CD4-positive, alpha-beta T cell treated with Interleukin-2 at 100 ng/mL for 4 hours (primary cell): ENCODE results near the gene PRR19.
"Not testable (repeated sequence)": the region's sequence is repeated elsewhere in the genome, so short reads cannot be mapped to it uniquely, and the experiment has no call there.

Experiments used
- DNase-seq: peaks from one replicate; pipeline ENCODE4 v3.0.0-alpha.2; 2020; ENCODE audit warnings: low spot score

The PRR19 gene

DNA sequence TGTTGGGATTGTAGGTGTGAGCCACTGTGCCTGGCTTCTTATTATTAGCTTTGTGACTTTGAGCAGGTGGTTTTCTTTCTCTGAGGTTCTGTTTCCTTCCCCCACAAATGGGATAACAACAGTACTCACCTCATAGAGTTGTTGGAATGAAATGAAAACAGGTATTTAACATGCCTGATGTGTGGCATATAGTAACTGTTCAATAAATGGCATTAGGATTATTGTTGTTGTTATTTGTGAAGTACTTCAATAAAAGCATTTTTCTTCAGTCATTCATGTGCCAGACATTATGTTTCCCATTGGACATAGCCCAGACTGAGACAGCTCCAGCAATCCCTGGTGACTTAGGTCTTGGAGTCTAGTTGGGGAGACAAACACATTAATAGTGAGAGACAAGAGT is 25.0 kb downstream of the PRR19 start:
- DNase-seq: no peak

DNA sequence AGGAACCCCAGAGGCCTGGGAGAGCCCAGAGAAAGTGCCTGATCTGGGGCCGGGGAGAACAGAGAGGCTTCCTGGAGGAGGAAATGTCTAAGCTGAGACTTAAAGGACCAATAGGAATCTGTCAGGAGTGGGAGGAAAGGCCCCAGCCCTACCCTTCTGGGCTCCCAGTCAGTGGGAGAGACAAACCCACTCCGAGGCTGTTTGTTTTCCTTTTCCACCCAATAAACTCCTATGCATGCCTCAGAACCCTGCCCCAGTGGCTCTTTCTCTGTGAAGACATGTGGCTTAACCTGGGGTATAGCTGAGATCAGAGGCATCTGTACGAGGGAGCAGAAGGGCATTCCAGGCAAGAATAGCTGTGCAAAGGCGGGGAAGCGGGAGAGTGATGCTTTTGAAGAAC is 25.4 kb downstream of the PRR19 start:
- no peak for DNase-seq

DNA sequence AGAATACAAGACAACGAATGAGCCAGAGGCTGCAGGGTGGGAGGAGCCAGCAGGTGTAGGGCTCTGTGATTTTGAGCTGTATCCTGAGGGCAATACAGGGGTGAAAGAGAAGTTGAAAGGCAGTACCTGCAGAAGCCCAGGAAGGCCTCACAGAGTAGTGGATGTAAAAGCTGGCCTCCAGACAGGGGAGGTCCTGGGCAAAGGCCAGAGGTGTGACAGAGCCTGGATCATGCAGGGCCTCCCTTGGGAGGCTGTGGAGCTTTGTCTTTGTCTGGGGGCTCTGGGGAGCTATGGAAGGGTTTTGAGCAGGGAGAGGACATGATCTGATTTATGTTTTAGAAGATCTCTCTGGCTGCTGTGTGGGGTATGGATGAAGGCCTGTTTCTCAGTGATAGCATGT is 26.2 kb downstream of the PRR19 start:
- DNase-seq: no peak

DNA sequence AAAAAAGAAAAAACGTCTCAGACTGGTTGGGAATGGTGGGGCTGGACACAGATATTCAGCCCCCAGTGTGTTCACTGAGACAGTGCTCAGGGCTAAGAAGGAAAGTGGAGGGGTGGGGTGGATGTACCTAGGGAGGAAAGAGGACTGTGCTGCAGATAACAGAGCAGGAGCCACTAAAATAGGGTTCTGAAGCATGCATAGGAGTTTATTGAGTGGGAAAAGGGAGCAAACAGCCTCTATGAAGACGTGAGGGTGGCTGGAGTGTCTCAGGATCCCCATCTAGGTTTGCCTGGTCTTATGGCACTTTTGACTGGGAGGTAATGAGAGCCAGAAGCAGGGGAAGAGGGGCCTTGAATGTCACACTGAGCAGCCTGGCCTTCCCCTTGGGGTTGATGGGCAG is 26.9 kb downstream of the PRR19 start:
- DNase-seq: no peak

DNA sequence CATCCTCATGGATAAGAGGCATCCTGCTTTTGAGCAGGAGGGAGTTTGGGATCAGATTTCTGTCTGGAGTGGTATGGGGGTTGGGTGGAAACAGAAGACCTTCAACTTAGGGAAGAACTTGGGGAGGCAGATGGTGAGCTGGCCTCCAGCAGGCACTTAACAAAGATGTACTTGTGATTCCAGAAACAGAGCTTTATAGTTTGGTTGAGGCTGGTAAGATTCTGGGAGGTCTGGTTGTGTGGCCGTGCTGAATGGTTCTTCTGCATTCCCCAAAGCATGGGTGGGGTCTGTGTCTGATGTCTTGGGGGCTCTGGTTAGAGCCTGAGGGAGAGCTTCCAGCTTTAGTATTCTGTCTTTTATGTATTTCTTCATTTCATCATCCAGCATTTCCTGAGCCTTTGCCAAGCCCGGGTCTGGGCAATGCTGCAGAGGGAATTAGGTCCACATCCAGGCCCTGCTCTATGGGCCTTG is 28.3 kb downstream of the PRR19 start:
- no peak for DNase-seq

DNA sequence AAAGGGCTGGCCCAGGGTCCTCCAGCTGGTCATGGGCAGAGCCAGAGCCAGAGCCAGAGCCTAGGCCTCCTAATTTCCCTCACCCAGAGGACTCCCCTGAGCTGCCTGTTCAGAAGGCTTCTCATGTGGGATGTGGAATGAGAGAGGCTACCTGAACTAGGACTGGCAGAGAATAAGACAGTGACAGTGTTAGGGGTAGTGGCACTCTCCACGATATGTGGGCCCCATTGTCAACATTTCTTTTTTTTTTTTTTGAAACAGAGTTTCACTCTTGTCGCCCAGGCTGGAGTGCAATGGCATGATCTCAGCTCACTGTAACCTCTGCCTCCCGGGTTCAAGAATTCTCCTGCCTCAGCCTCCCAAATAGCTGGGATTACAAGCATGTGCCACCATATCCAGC is 29.4 kb downstream of the PRR19 start:
- not testable (repeated sequence) for DNase-seq

DNA sequence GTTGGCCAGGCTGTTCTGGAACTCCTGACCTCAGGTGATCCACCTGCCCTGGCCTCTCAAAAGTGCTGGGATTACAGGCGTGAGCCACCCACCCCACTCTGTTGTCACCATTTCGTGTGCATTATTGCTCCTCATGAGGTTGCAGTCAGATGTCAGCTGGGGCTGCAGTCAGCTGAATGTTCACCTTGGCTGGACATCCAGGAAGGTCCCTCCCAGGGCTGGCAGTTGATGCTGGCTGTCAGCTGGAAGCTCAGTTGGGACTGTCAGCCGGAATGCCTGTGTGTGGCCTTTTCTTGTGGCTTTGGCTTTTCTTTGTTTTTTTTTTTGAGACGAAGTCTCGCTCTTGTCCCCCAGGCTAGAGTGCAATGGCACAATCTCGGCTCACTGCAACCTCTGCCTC is 30.1 kb downstream of the PRR19 start:
- DNase-seq: no peak

DNA sequence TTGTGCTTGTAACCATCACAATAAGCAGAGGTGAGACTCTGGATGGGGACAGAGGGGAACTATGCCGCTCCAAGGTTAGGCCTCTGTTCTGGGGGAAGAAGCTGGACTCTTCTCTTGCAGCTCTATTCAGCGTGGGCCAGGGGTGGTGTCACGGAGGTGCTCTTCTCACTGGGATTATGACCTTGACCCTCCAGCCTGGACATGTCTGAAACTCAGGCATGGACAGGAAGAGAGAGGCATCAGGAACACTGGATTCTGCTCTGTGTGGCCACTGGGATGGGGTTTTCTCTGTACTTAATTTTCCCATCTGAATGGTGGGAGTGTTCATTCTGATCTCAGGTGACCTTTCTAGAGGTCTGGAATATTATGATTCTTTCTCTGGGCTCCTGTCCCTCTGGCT is 31.1 kb downstream of the PRR19 start:
- no peak for DNase-seq

DNA sequence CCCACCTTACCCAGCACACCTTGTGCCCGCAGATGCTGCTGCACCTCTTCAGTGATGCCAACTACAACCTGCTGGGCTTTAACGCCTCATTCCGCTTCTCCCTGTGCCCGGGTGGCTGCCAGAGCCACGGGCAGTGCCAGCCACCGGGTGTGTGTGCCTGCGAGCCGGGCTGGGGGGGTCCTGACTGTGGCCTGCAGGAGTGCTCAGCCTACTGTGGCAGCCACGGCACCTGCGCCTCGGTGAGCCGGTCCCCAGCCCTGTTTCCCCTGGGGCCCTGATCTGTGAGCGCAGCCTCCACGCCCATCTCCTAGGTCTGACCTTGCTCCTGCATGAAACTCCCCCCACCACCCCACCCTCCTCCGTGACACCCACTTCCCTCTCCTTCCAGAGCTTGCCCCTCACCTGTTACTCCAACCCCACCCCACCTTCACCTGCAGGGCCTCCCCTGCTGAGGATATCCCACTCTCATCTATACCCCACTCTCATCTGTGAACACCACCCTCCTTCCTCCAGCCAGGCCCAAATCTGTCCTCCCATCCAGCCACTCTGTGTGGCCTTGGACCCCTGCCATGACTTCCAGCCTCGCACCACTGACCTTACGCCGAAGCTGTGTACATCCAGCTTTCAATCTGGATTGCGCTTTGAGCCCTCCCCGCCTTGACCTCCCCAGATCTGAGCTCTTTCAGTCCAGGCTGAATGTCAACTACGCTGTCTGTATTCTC is 32.2 kb downstream of the PRR19 start:
- DNase-seq: no peak

DNA sequence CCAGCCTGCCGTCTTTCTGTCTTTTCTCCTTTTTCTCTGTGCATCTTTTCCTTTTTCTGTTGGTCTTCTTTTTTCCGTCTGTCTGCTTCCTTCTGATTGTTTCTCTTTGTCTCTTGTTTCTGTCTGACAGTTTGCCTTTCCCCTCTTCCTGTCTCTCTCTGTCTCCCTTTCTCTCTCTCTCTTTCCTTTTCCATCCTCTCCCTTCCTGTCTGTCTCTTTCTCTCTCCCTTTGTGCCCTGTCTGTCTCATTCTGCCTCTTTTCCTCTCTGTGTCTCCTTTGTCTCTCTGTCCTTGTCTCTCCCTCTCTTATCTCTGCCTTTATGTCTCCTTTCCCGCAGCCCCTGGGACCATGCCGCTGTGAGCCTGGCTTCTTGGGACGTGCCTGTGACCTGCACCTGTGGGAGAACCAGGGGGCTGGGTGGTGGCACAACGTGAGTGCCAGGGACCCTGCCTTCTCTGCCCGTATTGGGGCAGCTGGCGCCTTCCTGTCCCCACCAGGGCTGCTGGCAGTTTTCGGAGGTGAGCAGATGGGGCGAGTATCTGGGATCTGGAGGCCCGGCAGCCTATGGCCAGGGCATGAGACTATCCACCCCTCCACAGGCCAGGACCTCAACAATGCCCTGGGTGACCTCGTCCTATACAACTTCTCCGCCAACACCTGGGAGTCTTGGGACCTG is 32.9 kb downstream of the PRR19 start:
- DNase-seq: no peak

DNA sequence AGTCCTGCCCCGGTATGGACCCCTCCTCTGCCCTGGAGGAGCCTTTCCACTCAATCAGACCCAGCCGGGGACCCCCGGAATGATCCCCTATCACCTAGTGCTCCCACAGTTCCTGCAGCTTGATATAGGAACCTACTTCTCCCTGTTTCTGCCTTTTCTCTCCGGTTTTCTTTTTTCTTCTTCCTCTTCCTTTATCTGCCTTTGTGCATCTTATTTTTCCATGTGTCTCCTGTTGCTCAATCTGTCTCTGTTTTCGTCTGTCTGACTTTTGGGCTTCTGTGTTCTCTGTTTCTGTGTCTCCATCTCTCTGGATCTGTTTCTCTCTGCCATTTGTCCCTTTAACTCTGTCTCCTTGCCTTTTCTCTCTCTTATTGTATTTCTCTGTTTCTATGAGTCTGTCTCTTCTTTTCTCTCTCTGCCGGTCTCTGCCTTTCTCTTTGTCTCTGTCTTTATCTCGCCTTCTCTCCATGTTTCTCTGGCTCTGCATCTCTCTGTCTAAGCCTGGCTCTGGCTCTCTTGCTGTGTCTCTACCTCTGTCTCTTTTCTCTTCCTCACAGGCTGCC is 33.5 kb downstream of the PRR19 start:
- DNase-seq: no peak

DNA sequence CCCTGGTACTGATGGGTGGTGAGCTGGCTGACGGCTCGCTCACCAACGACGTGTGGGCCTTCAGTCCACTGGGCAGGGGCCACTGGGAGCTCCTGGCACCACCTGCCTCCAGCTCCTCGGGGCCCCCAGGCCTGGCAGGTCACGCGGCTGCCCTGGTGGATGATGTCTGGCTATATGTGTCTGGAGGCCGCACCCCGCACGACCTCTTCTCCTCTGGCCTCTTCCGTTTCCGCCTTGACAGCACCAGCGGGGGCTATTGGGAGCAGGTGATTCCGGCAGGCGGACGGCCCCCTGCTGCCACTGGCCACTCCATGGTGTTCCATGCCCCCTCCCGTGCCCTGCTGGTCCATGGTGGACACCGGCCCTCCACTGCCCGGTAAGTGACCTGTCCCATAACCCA is 34.0 kb downstream of the PRR19 start:
- no peak for DNase-seq

DNA sequence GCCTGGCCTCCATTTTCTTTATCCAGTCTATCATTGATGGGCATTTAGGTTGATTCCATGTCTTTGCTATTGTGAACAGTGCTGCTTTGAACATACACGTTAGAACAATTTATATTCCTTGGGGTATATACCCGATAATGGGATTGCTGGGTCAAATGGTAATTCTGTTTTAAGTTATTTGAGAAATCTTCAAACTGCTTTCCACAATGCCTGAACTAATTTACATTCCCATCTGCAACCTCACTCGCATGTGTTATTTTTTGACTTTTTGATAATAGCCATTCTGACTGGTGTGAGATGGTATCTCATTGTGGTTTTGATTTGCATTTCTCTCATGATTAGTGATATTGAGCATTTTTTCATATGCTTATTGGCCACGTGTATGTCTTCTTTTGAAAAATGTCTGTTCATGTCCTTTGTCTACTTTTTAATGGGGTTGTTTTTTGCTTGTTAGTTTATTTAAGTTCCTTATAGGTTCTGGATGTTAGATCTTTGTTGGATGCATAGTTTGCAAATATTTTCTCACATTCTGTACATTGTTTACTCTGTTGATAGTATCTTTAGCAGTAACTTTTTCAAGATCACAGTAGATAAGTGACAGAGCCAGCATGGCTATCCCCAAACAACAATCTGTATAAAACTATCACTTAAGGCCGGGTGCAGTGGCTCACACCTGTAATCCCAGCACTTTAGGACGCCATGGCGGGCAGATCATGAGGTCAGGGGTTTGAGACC is 37.4 kb downstream of the PRR19 start:
- DNase-seq: not testable (repeated sequence)

DNA sequence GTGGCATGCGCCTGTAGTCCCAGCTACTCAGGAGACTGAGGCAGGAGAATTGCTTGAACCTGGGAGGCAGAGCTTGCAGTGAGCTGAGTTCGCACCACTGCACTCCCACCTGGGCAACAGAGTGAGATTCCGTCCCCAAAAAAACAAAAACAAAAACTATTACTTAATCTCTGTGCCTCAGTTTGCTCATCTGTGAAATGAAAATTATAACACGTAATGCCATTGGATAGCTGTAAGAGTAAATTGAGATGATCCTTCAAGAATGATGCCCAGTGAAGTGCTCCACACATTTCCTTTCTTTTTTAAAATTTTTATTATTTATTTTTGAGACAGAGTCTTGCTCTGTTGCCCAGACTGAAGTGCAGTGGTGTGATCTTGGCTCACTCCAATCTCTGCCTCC is 38.0 kb downstream of the PRR19 start:
- DNase-seq: not testable (repeated sequence)

DNA sequence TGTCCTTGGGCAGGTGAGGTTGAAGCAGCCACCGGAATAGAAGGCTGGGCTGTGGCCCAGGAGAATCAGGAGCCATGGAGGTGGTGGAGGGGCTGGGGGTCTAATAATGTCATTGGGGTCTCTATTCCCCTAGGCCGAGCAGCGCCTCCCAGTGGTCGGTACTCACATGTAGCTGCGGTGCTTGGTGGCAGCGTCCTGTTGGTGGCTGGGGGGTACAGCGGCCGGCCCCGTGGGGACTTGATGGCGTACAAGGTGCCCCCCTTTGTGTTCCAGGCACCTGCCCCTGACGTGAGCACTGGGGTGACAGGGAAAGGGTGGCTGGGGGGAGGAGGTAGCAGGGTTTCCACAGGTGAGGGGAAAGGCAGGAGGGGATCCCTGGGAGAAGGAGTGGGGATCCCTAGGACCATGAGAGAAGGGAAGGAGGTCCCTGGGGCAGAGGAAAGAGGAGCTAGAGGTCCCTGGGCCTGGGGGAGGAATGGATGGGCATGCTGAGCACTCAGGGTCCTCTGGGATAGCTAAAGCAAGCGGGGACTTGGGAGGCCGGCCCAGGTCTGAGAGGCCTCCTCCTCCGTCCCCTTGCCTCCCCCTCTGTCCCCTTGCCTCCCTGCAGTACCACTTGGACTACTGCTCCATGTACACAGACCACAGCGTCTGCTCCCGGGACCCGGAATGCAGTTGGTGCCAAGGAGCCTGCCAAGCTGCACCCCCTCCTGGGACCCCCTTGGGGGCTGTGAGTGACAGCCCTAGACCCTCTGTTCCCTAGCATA is 41.6 kb downstream of the PRR19 start:
- no peak for DNase-seq

DNA sequence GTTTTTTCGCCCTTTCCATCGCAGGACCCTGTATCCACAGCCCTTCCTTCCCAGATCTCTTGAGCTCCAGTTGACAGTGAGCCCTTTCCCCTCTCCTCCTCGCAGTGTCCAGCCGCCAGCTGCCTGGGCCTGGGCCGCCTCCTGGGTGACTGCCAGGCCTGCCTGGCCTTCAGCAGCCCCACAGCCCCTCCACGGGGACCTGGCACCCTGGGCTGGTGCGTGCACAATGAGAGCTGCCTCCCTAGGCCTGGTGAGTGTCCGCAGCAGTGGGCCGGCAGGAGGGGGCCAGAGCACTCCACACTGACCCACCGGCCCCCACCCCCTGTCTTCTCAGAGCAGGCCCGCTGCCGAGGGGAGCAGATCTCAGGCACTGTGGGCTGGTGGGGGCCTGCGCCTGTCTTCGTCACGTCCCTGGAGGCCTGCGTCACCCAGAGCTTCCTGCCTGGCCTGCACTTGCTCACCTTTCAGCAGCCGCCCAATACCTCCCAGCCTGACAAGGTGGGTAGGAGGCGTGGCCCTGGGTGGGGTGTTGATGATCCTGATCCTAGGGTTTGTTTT is 42.5 kb downstream of the PRR19 start:
- no peak for DNase-seq

DNA sequence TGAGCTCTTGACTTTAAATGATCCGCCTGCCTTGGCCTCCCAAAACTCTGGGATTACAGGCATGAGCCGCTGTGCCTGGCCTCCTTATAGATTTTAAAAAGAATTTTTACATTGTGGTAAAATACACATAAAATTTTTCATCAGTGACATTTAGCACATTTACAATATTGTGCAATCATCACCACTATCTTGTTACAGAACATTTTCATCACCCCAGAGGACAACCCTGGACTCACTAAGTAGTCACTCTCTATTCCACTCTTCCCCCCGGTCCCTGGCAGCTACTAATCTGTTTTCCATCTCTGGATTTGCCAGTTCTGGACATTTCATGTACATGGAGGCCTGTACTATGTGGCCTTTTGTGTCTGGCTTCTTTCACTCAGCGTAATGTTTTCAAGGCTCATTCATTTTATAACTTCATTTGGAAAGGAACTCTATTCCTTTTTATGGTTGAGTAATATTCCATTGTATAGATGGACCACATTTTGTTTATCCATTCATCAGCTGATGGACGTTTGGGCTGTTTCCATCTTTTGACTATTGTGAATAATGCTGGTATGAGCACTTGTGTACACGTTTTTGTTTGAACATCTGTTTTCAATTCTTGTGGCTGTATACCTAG is 43.4 kb downstream of the PRR19 start:
- no peak for DNase-seq

DNA sequence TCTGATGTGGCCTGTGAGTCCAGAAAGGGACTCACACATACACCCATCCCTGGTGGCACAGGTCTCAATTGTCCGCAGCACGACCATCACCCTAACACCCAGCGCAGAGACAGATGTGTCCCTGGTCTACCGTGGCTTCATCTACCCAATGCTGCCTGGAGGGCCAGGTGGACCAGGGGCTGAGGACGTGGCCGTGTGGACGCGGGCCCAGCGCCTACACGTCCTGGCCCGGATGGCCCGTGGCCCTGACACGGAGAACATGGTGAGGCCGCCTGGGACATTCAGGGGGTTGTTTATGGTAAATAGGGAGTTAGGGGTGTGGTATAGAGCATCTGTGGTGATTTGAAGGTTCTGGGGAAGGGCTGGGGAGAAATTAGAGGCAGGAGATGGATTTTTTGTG is 46.3 kb downstream of the PRR19 start:
- DNase-seq: no peak

DNA sequence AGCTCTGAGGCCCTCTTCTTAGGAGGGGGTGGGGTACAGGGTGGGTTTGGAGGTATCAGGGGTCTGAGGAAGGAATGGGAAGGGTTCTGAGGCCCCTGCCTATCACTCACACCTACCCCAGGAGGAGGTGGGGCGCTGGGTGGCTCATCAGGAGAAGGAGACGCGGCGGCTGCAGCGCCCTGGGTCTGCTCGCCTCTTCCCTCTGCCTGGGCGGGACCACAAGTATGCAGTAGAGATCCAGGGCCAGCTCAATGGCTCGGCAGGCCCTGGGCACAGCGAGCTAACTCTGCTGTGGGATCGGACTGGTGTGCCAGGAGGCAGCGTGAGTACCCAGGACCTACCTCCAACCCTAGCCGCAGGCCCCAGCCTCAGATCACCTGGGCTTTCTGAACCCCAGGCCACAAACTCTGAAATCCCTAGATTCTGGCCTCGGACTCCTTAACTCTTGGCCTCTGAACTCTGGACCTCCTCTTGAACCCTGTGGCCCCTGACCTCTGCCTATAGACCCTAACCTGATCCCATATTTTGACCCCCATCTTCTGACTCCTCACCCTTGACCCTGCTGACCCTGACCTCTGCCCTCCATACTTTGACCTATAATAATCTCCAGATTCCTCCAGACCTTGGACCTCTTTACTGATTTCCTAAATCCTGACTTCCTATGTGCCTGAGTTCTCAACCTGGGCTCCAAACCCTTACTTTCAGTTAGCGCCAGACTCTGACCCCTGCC is 47.6 kb downstream of the PRR19 start:
- no peak for DNase-seq

DNA sequence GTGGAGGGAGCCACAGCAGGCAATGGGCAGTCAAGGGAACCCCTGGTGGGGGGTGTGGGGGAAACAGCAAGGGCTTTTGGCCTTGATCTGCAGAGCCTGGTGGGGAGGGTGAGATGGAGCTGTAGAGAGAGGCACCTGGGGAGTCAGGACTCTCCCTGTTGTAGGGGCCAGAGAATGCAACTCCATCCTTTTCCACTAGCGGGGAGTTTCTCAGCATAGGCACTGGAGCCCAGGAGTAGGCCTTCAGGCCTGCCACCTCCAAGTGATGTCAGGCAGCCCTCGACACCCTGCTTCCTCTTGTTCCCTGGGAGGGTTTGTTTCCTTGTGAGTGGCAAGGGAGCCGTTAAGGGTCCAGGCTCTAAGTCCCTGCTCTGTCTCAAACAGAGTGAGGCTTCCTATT is 48.5 kb downstream of the PRR19 start:
- DNase-seq: no peak
